ENCODE measurements around the gene CAPN1.

DNA sequence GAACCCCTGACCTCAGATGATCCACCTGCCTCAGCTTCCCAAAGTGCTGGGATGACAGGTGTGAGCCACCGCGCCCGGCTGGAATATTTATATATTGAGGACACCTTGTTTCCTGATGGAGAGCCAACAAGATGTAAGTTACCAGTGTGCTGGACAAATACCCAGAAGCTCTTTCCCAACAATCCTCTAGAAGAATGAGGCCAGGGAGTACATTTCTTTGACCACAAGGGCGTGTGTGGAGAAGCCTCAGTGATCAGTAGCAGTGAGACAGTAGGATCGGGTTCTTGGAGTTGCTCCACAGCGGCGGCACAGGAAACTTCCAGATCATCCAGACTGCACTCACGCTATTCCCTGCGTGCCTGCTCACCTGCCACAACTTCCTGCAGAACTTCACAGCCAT lies 69.7 kb downstream of the CAPN1 start:
- TF ChIP-seq, protein P1, sequence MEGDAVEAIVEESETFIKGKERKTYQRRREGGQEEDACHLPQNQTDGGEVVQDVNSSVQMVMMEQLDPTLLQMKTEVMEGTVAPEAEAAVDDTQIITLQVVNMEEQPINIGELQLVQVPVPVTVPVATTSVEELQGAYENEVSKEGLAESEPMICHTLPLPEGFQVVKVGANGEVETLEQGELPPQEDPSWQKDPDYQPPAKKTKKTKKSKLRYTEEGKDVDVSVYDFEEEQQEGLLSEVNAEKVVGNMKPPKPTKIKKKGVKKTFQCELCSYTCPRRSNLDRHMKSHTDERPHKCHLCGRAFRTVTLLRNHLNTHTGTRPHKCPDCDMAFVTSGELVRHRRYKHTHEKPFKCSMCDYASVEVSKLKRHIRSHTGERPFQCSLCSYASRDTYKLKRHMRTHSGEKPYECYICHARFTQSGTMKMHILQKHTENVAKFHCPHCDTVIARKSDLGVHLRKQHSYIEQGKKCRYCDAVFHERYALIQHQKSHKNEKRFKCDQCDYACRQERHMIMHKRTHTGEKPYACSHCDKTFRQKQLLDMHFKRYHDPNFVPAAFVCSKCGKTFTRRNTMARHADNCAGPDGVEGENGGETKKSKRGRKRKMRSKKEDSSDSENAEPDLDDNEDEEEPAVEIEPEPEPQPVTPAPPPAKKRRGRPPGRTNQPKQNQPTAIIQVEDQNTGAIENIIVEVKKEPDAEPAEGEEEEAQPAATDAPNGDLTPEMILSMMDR (IDR thresholded peaks at IDR 0.05; ENCODE audit: low read length) = no peak
- no peak for TF ChIP-seq EZH2 (IDR thresholded peaks at IDR 0.05; ENCODE audit: borderline replicate concordance, low read length)
